Astrocyte of the cerebellum (primary cell): ENCODE measurements around the gene LRRC4C.

Source experiments
- DNase-seq: peaks from one replicate; pipeline ENCODE4 v3.0.0-alpha.2; 2011; ENCODE audit warnings: low read depth
- H3K4me3 ChIP-seq: 2 replicates; pipeline ENCODE4 v1.5.1; 2011; ENCODE audit warnings: mild to moderate bottlenecking, low read depth, low read length, moderate library complexity
- in situ Hi-C: cut with HindIII; loops from 2 replicates; pipeline ENCODE4 v1.10.0; 2017; ENCODE audit warnings: low sequenced_read_pairs
- TF ChIP-seq, protein P1 (sequence below): IDR thresholded peaks from 2 replicates; pipeline ENCODE4 v1.5.1; 2012; ENCODE audit warnings: low read length, low read depth, moderate library complexity, mild to moderate bottlenecking; ENCODE audit errors: missing control alignments

Gene LRRC4C

DNA sequence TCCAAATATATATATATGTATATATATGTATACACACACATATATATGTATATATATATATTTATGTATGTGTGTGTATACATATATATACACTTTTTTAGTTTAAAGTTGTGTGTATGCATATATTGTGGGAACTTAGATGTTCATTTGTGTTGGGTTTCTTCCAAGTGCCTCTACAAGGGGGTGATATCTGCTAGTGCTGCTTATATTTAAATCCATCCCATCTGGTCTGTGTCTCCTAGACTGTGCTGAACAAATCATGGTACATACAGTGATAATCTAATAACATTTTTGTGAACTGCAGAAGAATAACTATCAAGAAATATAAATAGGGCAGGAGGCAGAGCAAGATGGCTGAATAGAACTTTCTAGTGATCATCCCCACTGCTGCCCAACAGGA, 696.4 kb downstream of the LRRC4C start:
- H3K4me3 ChIP-seq, result no peak overlapping the region
- in situ Hi-C loops, result no loop called here
- no peak for DNase-seq
- TF ChIP-seq, protein P1, sequence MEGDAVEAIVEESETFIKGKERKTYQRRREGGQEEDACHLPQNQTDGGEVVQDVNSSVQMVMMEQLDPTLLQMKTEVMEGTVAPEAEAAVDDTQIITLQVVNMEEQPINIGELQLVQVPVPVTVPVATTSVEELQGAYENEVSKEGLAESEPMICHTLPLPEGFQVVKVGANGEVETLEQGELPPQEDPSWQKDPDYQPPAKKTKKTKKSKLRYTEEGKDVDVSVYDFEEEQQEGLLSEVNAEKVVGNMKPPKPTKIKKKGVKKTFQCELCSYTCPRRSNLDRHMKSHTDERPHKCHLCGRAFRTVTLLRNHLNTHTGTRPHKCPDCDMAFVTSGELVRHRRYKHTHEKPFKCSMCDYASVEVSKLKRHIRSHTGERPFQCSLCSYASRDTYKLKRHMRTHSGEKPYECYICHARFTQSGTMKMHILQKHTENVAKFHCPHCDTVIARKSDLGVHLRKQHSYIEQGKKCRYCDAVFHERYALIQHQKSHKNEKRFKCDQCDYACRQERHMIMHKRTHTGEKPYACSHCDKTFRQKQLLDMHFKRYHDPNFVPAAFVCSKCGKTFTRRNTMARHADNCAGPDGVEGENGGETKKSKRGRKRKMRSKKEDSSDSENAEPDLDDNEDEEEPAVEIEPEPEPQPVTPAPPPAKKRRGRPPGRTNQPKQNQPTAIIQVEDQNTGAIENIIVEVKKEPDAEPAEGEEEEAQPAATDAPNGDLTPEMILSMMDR, result no peak

DNA sequence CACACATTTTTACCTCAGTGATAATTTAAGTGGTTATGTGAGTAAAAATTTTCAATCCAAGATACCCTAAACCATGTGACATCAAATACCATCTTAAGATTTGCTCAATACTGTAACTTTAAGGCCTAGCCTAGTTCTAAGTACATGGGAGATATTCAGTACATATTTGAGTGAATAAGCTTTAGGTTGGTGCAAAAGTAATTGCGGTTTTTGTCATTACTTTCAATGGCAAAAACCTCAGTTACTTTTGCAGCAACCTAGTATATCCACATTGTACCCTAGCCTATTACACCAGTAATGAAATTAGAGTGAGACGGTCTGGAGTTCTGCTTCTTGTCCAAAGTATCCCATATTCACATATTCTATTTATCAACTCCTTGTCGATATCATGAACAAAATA, 700.1 kb downstream of the LRRC4C start:
- DNase-seq, result no peak

DNA sequence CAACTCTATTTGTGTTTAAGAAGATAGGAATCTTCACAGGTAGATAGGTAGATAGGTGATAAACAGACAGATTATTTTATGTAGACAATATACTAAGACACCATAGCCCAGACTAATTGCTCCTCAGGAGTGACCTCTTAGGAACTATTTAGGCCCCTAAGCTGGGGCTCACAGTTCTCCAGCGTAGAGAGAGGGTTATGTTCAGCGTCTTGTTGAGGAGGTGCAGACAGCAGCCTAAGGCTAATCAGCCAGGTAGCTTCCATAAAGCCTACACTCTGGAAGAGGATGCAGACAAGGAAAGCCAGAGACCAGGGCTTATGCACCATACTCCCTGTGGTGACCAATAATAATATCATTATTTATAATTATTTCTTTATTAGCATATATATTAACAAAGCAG, 705.2 kb downstream of the LRRC4C start:
- no peak for DNase-seq
- in situ Hi-C loops, result no loop called here
- no peak overlapping the region for H3K4me3 ChIP-seq
- TF ChIP-seq, protein P1, result no peak

More for the DNA sequence above, 700.1 kb downstream of the LRRC4C start:
- in situ Hi-C loops, result no loop called here
- TF ChIP-seq, protein P1, result no peak
- no peak overlapping the region for H3K4me3 ChIP-seq

DNA sequence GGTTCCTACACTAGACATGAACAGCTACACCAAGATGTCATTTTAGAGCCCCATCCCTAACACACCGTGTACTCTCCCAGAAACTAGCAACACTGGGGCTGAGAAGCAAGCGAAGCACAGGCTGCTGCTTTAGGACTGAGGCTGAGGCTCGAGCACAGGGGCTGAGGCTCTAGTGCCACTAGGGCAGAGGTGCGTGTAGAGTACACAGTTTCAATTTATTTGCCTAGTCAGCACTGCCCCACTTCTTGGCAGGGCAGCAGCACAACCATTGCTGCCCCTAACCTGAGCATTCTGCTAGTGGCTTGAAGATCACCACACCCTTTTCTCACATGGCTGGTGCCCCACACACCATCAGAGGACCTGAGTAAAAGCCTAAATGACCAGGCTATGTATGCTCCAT, 713.2 kb downstream of the LRRC4C start:
- in situ Hi-C loops, result no loop called here
- no peak overlapping the region for H3K4me3 ChIP-seq
- no peak for DNase-seq
- TF ChIP-seq, protein P1, result no peak

GRCh38 chr11:40732132-40732531, 727.3 kb downstream of the LRRC4C start:
- DNase-seq, result no peak
- TF ChIP-seq, protein P1, result no peak
- in situ Hi-C loops, result no loop called here
- no peak overlapping the region for H3K4me3 ChIP-seq

DNA sequence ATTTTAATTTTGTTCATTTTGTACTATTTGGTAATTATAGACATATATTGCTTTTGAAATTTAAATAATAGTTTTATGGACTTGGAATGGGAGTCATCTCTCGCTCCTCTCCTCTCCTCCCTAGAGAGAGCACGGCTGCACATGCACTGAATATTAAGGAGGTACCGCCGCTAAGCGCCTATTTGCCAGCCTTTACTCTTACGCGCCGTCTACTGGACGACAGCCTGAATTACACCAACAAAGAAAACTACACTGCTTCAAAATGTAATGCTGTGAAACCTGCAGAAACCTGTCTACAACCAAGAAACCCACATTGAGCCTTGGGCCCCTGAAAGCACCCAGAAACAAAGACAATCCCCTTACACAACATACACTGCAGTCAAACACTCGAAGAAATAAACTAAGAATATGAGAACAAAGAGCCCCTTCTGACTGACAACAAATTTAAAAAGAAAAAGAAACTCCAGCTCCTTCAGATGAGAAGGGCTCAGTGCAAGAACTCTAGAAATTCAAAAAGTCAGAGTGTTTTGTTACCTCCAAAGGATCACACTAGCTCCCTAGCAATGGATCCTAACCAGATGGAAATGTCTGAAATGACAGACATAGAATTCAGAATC, 737.2 kb downstream of the LRRC4C start:
- no peak for DNase-seq
- no peak overlapping the region for H3K4me3 ChIP-seq

More for the DNA sequence above, 737.2 kb downstream of the LRRC4C start:
- TF ChIP-seq, protein P1, result peak; percentile 64
- in situ Hi-C loops, result loop anchor here (10.0 kb wide), 1 partner anchor 857 kb away; no protein-coding TSS in a partner anchor
